ENCODE data around the gene TOLLIP. TPM values are rescaled to one million over a fixed set of nuclear protein-coding genes. Genes with fewer than 3 reads are reported as not detected.

The TOLLIP gene
- total RNA-seq, 1 experiment from 2014 or later: 32.3 TPM

- ChIA-PET POLR2A (no interaction called here), CTCF (no interaction called here)
- Mint-ChIP-seq H3K9me3 (no peaks in the 10 kb centered on the region), H3K4me3 (no peak overlapping the region), H3K36me3 (no peaks in the 10 kb centered on the region), H3K4me1 (no peaks in the 10 kb centered on the region; the same call in 1 of the 2 replicates), H3K27me3 (ENCODE audit: low read depth) (no peaks in the 10 kb centered on the region; the same call in 1 of the 2 replicates), H3K27ac (no peak overlapping the region; the same call in 1 of the 2 replicates)
- ATAC-seq (no peak), DNase-seq (ENCODE audit: low spot score) (no peak)
- TF ChIP-seq RELA (CRISPR knock-in tag; IDR thresholded peaks at IDR 0.05; ENCODE audit: borderline replicate concordance): no peak
- TF ChIP-seq ZNF263 (CRISPR knock-in tag; IDR thresholded peaks at IDR 0.05; ENCODE audit: low read depth): no peak
- no peak for TF ChIP-seq TP53 (CRISPR knock-in tag; IDR thresholded peaks at IDR 0.05)
- TF ChIP-seq, protein P1, sequence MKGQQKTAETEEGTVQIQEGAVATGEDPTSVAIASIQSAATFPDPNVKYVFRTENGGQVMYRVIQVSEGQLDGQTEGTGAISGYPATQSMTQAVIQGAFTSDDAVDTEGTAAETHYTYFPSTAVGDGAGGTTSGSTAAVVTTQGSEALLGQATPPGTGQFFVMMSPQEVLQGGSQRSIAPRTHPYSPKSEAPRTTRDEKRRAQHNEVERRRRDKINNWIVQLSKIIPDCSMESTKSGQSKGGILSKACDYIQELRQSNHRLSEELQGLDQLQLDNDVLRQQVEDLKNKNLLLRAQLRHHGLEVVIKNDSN (CRISPR knock-in tag; IDR thresholded peaks at IDR 0.05): no peak
- TF ChIP-seq JAZF1 (CRISPR knock-in tag; IDR thresholded peaks at IDR 0.05): no peak
- TF ChIP-seq, protein P2, sequence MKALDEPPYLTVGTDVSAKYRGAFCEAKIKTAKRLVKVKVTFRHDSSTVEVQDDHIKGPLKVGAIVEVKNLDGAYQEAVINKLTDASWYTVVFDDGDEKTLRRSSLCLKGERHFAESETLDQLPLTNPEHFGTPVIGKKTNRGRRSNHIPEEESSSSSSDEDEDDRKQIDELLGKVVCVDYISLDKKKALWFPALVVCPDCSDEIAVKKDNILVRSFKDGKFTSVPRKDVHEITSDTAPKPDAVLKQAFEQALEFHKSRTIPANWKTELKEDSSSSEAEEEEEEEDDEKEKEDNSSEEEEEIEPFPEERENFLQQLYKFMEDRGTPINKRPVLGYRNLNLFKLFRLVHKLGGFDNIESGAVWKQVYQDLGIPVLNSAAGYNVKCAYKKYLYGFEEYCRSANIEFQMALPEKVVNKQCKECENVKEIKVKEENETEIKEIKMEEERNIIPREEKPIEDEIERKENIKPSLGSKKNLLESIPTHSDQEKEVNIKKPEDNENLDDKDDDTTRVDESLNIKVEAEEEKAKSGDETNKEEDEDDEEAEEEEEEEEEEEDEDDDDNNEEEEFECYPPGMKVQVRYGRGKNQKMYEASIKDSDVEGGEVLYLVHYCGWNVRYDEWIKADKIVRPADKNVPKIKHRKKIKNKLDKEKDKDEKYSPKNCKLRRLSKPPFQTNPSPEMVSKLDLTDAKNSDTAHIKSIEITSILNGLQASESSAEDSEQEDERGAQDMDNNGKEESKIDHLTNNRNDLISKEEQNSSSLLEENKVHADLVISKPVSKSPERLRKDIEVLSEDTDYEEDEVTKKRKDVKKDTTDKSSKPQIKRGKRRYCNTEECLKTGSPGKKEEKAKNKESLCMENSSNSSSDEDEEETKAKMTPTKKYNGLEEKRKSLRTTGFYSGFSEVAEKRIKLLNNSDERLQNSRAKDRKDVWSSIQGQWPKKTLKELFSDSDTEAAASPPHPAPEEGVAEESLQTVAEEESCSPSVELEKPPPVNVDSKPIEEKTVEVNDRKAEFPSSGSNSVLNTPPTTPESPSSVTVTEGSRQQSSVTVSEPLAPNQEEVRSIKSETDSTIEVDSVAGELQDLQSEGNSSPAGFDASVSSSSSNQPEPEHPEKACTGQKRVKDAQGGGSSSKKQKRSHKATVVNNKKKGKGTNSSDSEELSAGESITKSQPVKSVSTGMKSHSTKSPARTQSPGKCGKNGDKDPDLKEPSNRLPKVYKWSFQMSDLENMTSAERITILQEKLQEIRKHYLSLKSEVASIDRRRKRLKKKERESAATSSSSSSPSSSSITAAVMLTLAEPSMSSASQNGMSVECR (CRISPR knock-in tag; IDR thresholded peaks at IDR 0.05; ENCODE audit: borderline replicate concordance): no peak
- no peak for TF ChIP-seq ATF6 (CRISPR knock-in tag; IDR thresholded peaks at IDR 0.05)
- no peak for TF ChIP-seq ZNF232 (CRISPR knock-in tag; IDR thresholded peaks at IDR 0.05)
- no peak for TF ChIP-seq ZNF425 (CRISPR knock-in tag; conservative IDR thresholded peaks at IDR 0.05)
- TF ChIP-seq ELF4 (CRISPR knock-in tag; IDR thresholded peaks at IDR 0.05; ENCODE audit: low read depth): no peak
- no peak for TF ChIP-seq AR (CRISPR knock-in tag; IDR thresholded peaks at IDR 0.05)
- TF ChIP-seq, protein P3, sequence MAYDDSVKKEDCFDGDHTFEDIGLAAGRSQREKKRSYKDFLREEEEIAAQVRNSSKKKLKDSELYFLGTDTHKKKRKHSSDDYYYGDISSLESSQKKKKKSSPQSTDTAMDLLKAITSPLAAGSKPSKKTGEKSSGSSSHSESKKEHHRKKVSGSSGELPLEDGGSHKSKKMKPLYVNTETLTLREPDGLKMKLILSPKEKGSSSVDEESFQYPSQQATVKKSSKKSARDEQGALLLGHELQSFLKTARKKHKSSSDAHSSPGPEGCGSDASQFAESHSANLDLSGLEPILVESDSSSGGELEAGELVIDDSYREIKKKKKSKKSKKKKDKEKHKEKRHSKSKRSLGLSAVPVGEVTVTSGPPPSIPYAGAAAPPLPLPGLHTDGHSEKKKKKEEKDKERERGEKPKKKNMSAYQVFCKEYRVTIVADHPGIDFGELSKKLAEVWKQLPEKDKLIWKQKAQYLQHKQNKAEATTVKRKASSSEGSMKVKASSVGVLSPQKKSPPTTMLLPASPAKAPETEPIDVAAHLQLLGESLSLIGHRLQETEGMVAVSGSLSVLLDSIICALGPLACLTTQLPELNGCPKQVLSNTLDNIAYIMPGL (CRISPR knock-in tag; IDR thresholded peaks at IDR 0.05): no peak
- TF ChIP-seq SMAD3 (CRISPR knock-in tag; IDR thresholded peaks at IDR 0.05; ENCODE audit: borderline replicate concordance): no peak
- TF ChIP-seq, protein P4, sequence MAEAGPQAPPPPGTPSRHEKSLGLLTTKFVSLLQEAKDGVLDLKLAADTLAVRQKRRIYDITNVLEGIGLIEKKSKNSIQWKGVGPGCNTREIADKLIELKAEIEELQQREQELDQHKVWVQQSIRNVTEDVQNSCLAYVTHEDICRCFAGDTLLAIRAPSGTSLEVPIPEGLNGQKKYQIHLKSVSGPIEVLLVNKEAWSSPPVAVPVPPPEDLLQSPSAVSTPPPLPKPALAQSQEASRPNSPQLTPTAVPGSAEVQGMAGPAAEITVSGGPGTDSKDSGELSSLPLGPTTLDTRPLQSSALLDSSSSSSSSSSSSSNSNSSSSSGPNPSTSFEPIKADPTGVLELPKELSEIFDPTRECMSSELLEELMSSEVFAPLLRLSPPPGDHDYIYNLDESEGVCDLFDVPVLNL (CRISPR knock-in tag; IDR thresholded peaks at IDR 0.05; ENCODE audit: borderline replicate concordance, low read depth): no peak
- no peak for TF ChIP-seq ZNF671 (CRISPR knock-in tag; IDR thresholded peaks at IDR 0.05)
- TF ChIP-seq, protein P5, sequence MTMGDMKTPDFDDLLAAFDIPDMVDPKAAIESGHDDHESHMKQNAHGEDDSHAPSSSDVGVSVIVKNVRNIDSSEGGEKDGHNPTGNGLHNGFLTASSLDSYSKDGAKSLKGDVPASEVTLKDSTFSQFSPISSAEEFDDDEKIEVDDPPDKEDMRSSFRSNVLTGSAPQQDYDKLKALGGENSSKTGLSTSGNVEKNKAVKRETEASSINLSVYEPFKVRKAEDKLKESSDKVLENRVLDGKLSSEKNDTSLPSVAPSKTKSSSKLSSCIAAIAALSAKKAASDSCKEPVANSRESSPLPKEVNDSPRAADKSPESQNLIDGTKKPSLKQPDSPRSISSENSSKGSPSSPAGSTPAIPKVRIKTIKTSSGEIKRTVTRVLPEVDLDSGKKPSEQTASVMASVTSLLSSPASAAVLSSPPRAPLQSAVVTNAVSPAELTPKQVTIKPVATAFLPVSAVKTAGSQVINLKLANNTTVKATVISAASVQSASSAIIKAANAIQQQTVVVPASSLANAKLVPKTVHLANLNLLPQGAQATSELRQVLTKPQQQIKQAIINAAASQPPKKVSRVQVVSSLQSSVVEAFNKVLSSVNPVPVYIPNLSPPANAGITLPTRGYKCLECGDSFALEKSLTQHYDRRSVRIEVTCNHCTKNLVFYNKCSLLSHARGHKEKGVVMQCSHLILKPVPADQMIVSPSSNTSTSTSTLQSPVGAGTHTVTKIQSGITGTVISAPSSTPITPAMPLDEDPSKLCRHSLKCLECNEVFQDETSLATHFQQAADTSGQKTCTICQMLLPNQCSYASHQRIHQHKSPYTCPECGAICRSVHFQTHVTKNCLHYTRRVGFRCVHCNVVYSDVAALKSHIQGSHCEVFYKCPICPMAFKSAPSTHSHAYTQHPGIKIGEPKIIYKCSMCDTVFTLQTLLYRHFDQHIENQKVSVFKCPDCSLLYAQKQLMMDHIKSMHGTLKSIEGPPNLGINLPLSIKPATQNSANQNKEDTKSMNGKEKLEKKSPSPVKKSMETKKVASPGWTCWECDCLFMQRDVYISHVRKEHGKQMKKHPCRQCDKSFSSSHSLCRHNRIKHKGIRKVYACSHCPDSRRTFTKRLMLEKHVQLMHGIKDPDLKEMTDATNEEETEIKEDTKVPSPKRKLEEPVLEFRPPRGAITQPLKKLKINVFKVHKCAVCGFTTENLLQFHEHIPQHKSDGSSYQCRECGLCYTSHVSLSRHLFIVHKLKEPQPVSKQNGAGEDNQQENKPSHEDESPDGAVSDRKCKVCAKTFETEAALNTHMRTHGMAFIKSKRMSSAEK (CRISPR knock-in tag; IDR thresholded peaks at IDR 0.05; ENCODE audit: borderline replicate concordance): no peak
Measured at GRCh38 chr11:1343391-1344055, 34.1 kb upstream of the TOLLIP start.

Data from WTC11 (cell line).